NCI-H748 treated with DMSO at 0.1 percent for 48 hours (cell line): ENCODE data around the gene KCNMB2.
"Not testable (repeated sequence)": the region's sequence is repeated elsewhere in the genome, so short reads cannot be mapped to it uniquely, and the experiment has no call there.

Experiments used
- DNase-seq: peaks from one replicate; lab custom pipeline; 2025; lab: John Stamatoyannopoulos, UW

The KCNMB2 gene

DNA sequence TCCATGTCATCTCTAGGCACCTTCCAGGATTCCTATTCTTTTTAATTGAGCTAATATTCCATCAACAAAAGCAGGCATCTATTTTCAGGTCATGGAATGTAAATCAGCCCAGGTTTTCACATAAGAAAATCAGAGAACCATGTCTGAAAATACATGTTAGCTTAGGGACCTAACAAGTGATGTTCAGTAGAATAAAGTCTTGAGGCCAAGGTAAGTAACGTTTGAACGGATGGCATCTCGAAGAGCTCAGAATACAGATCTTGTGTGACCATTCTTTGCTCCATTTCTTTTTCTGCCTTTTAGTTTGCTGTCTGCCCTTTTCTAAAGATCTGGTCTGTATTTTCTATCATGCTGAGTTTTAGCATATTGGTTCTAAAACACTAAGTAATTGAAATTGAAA is 16.5 kb upstream of the KCNMB2 start:
- no peak for DNase-seq

DNA sequence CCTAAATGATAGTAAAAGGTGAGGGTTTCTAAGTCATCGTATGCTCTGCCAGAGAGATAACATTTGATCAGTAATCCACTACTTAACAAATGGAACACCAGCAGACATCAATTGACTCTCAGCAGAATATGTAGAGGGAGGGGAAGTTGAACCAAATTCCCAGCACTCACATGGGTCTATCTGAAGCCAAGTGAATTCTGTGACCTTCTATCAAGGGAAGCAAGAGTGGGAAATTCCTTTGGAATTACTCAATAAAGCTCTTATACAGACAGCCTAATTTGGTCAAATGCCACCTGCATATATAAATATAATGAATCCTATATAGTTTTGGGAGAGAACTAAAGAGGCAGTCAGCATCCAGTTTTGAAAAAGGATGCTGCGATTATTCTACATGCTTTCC is 15.8 kb upstream of the KCNMB2 start:
- no peak for DNase-seq

DNA sequence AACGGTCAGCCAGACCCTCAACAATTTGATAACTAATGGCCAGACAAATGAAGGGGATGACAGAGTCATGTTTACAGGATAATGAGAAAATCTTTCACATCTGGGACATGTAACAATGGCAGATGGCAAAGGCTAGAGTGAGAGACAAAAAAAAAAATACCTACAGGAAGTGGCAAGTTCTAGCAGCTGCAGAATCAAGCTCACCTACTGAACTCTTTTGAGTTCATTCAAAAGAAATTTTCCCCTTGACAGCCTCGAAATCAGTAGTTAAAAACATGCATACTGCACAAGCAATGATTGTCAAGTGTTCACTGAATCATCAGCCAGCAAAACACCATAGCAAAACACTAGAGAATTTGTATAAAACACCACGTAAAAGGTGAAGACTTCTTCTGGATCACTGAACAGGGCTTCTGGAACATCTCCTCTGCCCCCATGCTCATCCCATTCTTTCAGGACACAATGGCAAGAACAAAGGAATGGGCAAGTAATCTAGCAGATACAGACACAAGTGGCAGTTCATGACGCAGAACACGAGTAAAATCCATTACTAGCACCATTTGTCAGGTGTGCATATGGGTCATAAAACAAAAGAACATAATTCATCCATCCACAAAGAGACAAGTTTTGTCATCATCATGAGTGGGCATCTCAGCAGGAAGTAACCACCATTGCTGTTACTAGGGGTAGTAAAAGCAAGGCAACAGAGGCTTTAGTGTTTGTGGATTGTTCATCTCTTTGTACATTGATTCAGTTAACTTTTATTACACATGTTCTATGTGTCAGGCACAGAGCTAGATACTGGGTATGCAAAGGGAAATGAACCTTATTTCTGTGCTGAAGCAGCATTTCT is 13.8 kb upstream of the KCNMB2 start:
- no peak for DNase-seq

DNA sequence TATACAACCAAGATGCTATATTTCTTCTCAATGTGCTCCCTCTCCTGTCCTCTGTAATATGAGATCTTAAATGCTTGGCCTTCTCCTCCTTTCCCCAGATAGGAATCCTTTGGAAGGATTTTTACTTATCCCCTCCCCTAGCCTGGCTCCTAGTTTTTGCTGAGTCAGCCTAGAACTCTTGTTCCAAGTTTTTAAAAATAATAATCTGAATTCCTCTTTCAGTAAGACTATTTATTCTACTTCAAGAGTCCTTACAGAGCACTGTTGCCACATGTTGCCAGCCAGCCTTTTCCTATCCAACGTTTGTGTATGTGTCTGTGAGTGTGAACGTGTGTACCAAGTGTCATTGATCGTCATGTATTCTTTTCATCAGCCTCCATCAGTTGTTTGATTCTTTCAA is 11.0 kb upstream of the KCNMB2 start:
- DNase-seq, result no peak

DNA sequence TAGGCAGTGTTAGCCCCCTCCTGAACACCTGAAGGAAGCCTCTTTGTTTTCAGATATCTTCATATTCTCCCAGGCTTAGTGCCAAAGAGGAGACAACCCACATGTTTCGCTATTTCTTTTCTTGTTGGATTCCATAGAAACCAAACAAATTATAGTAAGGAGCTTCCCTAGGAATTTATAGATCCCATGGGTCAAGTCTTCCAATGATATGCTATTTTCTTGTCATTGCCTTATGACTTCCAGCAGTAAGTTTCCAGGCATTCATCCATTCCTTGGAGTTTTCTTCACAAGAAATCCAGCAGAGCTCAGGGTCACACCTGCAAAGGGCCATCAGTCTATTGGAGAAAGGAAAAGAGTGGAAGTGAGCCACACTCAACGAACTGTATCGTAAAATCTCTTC is 9.9 kb upstream of the KCNMB2 start:
- DNase-seq, result no peak

DNA sequence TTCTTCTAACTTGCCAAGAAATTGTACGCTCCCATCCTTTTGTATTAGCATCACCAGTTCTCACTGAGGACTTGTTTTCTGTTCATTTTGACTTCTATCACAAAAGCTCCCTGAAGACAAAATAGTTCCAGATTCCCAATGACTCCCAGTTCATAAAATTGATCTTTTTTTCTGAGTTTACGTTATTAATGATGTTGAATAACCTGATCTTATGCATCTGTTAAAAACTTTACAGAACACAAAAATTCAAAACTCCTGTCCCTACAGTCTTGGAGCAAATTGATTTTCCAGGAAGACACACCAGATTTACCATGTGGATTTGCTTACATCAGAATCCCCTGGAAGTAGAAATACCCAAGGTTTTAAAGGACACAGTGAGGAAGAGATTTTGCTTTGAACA is 8.3 kb upstream of the KCNMB2 start:
- DNase-seq, result no peak

DNA sequence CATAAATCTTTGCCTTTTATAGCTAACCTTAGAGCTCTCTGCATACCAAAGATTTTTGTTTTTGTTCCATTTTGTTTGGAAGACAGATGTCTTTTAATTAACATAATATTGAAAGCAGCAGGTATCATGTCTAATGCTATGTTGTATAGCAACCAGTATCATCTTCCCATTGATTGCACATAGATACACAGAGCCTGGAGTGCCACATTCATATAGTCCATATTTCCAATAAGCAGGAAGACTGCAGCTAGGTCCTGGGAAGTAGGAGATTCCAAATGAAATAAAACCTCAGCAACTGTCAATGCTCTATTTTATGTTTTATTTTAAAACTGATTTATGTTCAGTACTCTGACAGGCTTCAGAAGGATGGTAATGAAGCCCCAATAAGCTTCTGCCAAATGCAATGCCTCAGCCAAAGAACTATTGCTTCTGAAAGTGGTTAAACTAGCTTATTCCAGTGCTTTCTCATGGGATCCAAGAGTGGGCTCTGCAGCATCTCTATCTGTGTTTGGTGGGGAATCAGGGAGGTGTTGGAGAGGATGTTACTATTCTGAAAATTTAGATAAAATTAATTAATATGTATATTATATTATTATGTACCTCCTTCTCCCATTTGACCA is 6.5 kb upstream of the KCNMB2 start:
- DNase-seq, result no peak

DNA sequence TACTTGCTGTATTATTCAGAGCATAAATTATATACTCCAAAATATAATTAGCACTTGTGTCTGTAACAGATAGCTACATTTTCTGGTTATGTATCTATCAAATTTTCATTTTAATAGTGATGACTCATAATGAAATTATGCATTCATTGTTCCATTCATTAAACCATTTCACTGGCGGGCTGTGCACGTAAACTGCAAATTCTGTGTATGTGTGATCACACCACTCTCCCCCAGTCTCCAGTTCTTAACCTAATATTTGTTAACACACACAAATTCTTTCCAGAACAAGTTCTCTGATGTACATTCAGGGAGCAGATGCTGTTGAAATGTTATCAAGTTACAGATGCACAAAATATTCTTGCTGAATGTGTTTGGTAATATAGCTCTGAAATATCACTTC is 3.8 kb upstream of the KCNMB2 start:
- DNase-seq, result no peak

DNA sequence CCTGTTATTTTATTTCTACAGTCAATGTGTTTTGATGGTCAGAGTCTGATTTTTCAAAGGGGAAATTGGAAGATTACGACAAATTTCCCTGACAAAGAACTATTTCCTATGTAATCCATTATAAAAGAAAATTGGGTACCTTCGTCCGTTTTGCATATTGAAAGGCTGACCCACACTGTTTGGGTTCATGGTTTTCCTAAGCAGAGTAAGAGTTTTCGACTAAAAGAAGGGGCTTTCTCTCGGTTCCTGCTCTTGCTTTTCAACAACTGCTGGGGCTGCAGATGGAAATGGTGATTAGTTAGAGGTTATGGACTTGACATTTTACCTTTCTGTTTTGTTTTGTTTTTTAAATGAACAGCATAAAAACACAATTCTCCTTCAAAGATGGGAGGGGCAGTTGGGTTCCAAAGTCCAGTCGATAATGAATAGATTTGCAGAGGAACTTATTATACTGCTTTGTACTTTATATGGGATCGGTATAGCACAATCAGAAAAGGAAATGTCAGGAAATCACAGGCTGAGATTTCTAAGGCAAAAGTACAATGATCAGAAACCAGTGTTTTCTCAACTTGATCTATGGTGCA is 978 bp downstream of the KCNMB2 start:
- peak; percentile 37 for DNase-seq

DNA sequence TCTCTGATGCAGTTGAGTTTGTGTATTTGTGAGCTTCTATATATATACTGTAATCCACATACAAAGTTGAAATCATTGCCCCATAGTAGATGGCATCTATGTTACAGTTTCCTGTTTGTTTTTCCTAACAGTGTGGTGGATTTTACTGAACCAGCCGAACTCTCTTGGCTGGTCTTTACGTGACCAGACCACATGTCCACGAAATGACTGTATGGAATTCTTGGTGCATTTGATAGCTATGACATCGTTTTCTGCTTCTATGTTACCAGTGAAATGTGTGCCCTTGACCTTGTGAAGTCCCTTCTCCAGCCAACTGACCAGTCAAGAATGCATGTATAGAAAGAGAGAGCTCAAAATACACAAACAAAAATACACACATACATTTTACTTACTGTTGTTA is 1.8 kb downstream of the KCNMB2 start:
- peak; percentile 24 for DNase-seq

DNA sequence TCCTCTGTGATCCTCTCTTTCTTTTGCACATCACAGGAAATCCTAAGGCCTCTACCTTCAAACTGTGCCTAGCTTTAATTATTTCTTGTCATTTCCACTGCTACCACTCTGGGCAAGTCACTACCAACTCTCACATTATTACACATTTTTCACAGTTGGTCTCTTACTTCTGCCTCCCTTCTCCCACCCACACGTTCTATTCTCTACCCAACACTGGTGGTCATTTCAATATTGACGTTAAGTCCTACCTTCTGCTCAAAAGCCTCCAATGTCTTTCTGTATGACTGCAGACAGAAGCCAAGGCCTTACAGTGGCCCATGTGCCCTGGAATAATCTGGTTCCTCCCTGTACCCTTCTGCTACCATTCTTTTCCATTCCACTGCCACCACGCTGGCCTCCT is 3.9 kb downstream of the KCNMB2 start:
- no peak for DNase-seq

DNA sequence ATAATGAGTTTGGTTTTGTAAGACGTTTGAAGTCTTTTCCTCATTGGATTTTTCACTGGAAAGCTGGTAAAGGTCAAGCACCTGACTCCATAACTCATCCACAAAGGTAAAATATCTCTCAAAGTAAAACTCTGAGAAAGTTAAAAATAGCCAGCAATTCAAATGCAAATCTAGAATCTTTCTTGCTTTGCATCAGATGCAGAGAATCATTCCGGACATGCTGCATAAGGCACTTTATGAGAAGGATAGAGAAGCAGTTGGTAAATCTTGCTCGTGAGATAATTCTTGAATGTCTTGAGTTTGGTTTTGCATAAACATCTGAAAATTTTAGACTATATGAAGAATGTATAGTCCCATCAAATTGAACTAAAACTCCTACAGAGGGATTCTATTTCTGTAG is 9.1 kb downstream of the KCNMB2 start:
- DNase-seq, result no peak

DNA sequence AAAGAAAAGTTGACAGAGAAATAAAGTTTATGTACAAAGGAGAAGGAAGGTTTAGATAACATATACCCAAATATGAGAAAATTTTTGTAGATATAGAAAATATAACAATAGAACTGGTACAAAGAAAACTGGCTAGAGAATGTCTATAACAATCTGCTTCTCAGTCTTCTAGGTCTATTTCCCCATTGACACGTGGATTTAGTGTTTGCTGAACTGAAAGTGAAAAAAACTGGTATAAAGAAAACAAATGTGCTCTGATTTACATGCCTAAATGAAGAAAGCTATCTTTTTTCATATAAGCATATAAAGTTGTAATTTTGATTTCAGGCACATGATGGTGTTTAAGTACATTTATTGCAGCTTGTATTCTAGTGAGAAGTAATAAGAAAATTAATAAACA is 9.8 kb downstream of the KCNMB2 start:
- DNase-seq, result no peak

DNA sequence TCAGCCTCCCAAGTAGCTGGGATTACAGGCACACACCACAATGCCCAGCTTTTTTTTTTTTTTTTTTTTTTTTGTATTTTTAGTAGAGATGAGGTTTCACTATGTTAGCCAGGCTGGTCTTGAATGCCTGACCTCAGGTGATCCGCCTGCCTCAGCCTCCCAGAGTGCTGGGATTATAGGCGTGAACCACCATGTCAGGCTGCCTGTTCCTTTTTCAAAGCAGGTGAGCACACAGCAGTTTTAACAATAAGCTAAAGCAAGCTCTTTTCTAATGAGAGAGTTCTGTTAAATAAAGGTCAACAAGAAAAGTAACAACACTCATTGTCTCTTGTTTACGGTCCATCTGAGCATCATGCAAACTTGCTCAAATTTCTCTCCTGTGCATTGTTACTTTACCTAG is 13.2 kb downstream of the KCNMB2 start:
- not testable (repeated sequence) for DNase-seq

DNA sequence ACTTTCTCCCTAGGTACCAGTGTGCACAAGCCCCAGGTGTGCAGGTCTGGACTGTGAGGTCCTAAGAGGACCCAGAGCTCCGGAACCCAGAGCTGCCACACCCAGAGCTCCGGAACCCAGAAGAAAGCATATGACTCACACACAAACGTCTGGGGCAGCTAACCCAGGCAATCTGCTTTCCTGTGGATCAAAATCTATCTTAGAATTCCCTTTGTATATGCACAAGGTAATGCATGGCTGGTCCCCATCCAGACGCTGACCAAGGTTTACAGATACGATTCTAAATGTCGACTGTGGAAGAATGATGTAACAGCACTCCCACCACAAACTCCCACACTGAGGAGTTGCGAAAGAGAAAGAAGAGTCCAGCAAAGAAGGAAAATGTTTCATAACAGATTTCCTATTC is 15.7 kb downstream of the KCNMB2 start:
- no peak for DNase-seq

DNA sequence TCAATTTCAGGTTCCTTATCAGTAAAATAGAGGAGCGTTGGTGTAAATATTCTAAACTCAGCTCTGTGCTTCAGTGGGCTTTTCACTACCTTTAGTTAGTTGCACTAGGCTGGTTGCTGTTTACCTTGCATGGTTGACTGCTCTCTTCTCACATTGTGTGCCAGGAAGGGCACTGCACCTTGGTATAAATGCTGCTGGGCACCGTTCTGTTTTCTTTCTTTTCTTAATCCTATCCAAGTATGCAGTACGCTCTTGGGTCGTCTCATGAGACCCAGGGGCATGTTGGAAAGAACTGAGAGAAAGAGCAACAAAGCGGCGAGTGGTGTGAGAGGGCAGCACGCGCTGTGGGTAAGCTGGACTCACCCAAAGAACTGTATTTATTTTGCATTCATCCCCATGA is 22.4 kb downstream of the KCNMB2 start:
- peak; percentile 77 for DNase-seq

DNA sequence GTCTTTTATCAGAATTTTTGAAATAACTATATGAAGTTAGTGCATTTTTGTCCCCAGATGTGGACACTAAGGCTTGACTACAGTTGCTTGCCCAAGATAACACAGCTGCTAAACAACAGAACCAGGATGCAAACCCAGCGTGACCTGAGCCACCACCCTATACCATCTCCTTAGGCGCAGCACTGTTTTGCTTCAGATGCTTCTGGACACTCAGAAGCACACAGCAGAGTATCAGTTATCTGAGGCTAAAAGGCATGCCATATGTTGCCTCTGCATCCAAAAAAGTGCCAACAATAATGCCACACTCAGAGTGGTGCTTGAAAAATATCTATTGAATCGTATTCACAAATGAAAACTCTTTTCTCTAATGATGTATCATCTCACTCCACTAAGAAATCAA is 24.5 kb downstream of the KCNMB2 start:
- DNase-seq, result no peak

DNA sequence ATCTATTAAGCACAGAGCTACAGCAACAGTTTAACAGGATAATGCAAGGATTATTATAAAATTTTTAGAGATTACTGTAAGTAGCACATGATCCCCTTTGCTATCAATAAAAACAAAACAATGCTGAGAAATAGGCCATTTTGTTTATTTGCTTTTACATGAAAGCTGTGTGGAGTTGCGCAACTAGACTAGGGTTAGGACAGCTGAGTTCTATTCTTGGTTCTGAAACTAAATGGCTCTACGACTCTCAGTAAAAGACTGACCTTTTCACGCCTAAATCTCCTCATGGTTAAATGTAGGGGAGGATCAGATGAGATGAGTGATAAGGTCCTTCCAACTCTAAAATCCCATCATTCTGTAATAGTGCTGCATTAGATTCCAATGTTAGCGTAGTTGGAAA is 25.0 kb downstream of the KCNMB2 start:
- no peak for DNase-seq

DNA sequence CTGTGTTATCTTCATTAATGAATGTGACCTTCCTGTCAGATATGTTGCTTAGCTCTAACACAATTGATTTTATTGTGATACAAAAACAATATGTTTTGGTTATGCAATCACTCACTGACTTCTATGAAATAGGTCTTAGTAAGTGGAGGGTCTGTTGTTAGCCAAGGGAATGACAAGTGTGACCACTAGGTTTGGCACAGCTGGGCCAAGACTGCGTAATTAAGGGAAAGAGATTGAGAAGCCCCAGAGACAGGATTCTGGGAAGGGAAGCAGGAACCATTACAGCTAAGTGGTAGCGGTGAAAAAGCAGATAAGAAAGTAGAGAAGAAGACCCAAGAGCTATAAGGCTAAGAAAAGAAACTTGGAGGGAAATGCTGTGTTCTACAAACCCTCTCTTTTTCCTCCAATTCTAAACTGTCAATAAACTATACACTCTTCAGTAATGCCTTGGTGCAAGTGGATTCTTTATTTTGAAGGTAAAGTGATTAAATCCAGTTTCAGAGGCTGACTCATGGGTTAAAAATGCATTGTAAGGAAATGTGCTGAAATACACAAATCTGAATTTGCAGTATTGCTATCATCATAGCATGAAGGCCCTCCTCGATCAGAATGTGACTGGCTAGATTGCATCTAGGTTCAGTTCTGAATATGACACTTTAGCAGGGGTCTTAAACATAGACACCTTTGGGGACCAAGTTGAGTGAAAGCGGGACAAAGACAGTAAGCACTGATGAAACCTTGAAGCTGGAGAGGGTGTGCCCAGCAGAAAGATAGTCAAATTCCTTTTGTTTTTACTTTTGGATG is 26.1 kb downstream of the KCNMB2 start:
- no peak for DNase-seq

DNA sequence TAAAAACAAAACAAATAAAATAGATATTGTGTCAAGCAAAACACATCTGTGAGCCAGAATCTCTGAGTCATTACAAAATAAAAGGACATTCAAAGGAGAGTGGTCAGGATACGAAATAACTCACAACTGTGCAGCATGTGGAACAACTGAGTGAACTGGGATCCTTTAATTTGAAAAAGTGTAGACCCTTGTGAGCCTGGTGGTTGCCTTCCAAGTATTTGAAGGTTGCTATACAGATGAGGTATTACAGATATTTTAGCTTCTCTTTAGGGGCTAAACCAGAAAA is 26.7 kb downstream of the KCNMB2 start:
- DNase-seq, result no peak

DNA sequence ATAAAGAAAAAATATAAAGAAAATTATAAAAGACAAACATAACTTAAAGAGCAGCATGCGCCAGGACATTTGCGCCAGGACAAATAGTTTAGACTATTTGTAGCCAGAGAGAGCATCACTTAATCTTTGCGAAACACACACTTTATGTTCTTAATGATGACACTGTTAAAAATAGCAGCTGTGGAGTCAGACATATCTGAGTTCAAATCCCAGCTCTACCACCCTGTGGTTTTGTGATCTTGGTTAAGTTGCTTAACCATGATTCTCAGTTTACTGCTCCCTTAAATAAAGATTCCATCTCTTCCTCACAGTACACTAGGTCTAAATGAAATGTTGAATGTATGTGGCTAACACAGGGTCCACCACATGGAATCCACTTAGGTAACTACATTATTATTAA is 31.4 kb downstream of the KCNMB2 start:
- DNase-seq, result no peak

DNA sequence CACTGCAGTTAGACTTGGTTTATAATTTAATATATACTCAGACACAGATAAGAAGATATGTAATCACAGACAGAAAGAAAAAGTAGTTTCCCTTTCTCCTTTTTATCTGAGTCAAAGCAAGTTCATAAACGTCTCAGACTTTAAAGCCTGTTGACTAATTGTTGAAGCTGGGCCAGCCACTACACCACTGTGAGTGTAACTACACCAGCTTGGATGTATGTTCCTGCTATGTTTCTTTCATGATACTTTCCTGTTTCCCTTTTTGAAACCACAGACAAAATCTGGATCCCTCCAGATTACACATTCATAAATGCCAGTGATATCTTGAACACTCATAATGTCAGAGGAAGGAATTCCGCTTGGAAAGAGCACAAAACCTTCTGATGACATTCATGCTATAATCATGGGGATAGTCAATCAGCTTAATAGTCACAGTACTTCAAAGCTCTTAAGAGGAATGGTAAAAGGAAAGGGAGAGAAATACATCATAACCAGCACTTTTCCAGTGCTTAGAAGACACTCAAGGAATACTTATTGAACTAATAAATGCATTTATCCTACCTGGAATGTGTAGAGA is 32.0 kb downstream of the KCNMB2 start:
- DNase-seq, result no peak

DNA sequence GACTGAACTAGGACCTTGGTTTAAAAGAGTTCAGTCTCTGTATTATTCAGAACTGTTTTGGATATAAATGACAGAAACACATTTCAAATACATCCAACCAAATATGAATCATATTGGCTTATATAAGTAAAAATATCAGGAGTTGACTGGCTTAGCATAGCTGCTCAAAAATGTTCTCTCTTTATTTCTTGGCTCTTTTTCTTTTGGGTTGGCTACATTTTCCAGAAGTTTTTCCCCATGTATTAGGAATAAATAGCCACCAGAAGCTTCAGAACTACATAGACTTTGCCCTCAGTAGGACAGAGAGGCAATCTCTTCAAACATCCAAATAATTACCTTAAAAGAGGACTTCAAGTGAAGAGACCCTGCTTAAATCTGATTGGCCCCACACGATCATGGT is 32.7 kb downstream of the KCNMB2 start:
- no peak for DNase-seq
